HEK293 (cell line): ENCODE measurements around the gene HOXD10.
A peak's percentile ranks its signal among the peaks of the same experiment; 100 is the strongest.

Experiments
- GLIS1 ChIP-seq: fragments of 450-650 bp; formaldehyde crosslinking; IDR thresholded peaks from 2 replicates; pipeline ENCODE4 v1.5.1; 2016; ENCODE audit warnings: missing biosample characterization, missing genetic modification characterization
- MZF1 ChIP-seq: fragments of 450-650 bp; formaldehyde crosslinking; IDR thresholded peaks from 2 replicates; pipeline ENCODE4 v1.5.1; 2017; ENCODE audit warnings: missing biosample characterization, missing genetic modification characterization, borderline replicate concordance
- OSR2 ChIP-seq: fragments of 450-650 bp; formaldehyde crosslinking; IDR thresholded peaks from 2 replicates; pipeline ENCODE4 v1.5.1; 2016; ENCODE audit warnings: missing biosample characterization, missing genetic modification characterization
- PRDM10 ChIP-seq: fragments of 450-650 bp; formaldehyde crosslinking; IDR thresholded peaks from 2 replicates; pipeline ENCODE4 v1.5.1; 2016; ENCODE audit warnings: missing biosample characterization, missing genetic modification characterization
- PRDM4 ChIP-seq: fragments of 450-650 bp; formaldehyde crosslinking; IDR thresholded peaks from 2 replicates; pipeline ENCODE4 v1.5.1; 2017; ENCODE audit warnings: missing biosample characterization, missing genetic modification characterization
- REST ChIP-seq: fragments of 450-650 bp; formaldehyde crosslinking; IDR thresholded peaks from 2 replicates; pipeline ENCODE4 v1.5.1; 2016; ENCODE audit warnings: missing biosample characterization, missing genetic modification characterization
- ZBTB8A ChIP-seq: fragments of 450-650 bp; formaldehyde crosslinking; IDR thresholded peaks from 2 replicates; pipeline ENCODE4 v1.5.1; 2016; ENCODE audit warnings: missing biosample characterization, missing genetic modification characterization
- ZNF423 ChIP-seq: fragments of 450-650 bp; formaldehyde crosslinking; IDR thresholded peaks from 2 replicates; pipeline ENCODE4 v1.5.1; 2016; ENCODE audit warnings: missing biosample characterization, missing genetic modification characterization
- ZNF48 ChIP-seq: fragments of 450-650 bp; formaldehyde crosslinking; IDR thresholded peaks from 2 replicates; pipeline ENCODE4 v1.5.1; 2016; ENCODE audit warnings: missing biosample characterization, missing genetic modification characterization
- ZNF585B ChIP-seq: fragments of 450-650 bp; formaldehyde crosslinking; IDR thresholded peaks from 2 replicates; pipeline ENCODE4 v1.5.1; 2016; ENCODE audit warnings: missing biosample characterization, missing genetic modification characterization
- ZNF596 ChIP-seq: fragments of 450-650 bp; IDR thresholded peaks from 2 replicates; pipeline ENCODE4 v1.5.0; 2018; ENCODE audit warnings: missing biosample characterization, mild to moderate bottlenecking, missing genetic modification characterization, moderate library complexity
- ZNF660 ChIP-seq: fragments of 450-650 bp; IDR thresholded peaks from 2 replicates; pipeline ENCODE4 v1.5.1; 2018; ENCODE audit warnings: missing biosample characterization, mild to moderate bottlenecking, missing genetic modification characterization
- ZNF692 ChIP-seq: fragments of 450-650 bp; formaldehyde crosslinking; IDR thresholded peaks from 2 replicates; pipeline ENCODE4 v1.5.1; 2016; ENCODE audit warnings: missing biosample characterization, missing genetic modification characterization
- ZNF843 ChIP-seq: fragments of 450-650 bp; formaldehyde crosslinking; IDR thresholded peaks from 2 replicates; pipeline ENCODE4 v1.5.1; 2016; ENCODE audit warnings: missing biosample characterization, missing genetic modification characterization
- ZXDB ChIP-seq: fragments of 450-650 bp; formaldehyde crosslinking; IDR thresholded peaks from 2 replicates; pipeline ENCODE4 v1.5.1; 2016; ENCODE audit warnings: missing biosample characterization, missing genetic modification characterization
- TF ChIP-seq, protein P1 (sequence below): fragments of 450-650 bp; IDR thresholded peaks from 2 replicates; pipeline ENCODE4 v1.5.1; 2018; ENCODE audit warnings: missing biosample characterization, mild to moderate bottlenecking, missing genetic modification characterization

Gene HOXD10

GRCh38 chr2:176158855-176159662 lies 42.5 kb downstream of the HOXD10 start (continued):
- no peak for TF ChIP-seq PRDM10 (tag by site-specific recombination)
- TF ChIP-seq ZNF423 (tag by site-specific recombination) = peak; percentile 37; the same call in 1 of the 2 replicates
- TF ChIP-seq ZBTB8A = peak; percentile 79
- 0 out of 2 replicates have a peak, but pooled peaks have one; percentile 26 for TF ChIP-seq ZNF660 (tag by site-specific recombination)
- TF ChIP-seq OSR2 (tag by site-specific recombination) = peak; percentile 37; the same call in 1 of the 2 replicates
- peak; percentile 61 for TF ChIP-seq PRDM4 (tag by site-specific recombination)
- peak; percentile 94 for TF ChIP-seq GLIS1 (tag by site-specific recombination)
- peak; percentile 91 for TF ChIP-seq ZNF843 (tag by site-specific recombination)
- no peak for TF ChIP-seq ZNF692 (tag by site-specific recombination)
- no peak for TF ChIP-seq REST
- TF ChIP-seq, protein P1, sequence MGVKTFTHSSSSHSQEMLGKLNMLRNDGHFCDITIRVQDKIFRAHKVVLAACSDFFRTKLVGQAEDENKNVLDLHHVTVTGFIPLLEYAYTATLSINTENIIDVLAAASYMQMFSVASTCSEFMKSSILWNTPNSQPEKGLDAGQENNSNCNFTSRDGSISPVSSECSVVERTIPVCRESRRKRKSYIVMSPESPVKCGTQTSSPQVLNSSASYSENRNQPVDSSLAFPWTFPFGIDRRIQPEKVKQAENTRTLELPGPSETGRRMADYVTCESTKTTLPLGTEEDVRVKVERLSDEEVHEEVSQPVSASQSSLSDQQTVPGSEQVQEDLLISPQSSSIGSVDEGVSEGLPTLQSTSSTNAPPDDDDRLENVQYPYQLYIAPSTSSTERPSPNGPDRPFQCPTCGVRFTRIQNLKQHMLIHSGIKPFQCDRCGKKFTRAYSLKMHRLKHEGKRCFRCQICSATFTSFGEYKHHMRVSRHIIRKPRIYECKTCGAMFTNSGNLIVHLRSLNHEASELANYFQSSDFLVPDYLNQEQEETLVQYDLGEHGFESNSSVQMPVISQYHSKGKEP = peak; percentile 49; the same call in 1 of the 2 replicates
- TF ChIP-seq ZNF585B = no peak
- no peak for TF ChIP-seq ZNF48 (tag by site-specific recombination)
- TF ChIP-seq ZXDB (tag by site-specific recombination) = no peak
- no peak for TF ChIP-seq MZF1 (tag by site-specific recombination)
- TF ChIP-seq ZNF596 (tag by site-specific recombination) = 0 out of 2 replicates have a peak, but pooled peaks have one; percentile 21
- TF ChIP-seq, all 188 proteins: peak for 27
